MCF 10A (cell line): ENCODE measurements around the gene SCARF2. TPM values are rescaled to one million over a fixed set of nuclear protein-coding genes. Genes with fewer than 3 reads are reported as not detected.

Experiments
- BruUV-seq: library from RNA; stranded (reverse); fragments of 400-500 nt; replicated peaks from 2 replicates; lab custom pipeline; 2021; lab: Mats Ljungman, UMichigan
- CTCF ChIA-PET: fragments of 300-600 bp; sonication (Branson Sonifier 250); formaldehyde crosslinking; extraction: SDS; loops from one replicate; lab custom pipeline; 2021; ENCODE audit warnings: antibody characterized with exemption, inconsistent platforms; lab: Yijun Ruan, JAX
- POLR2A ChIA-PET: fragments of 300-600, 350-650 bp; sonication (Branson Sonifier 250); formaldehyde crosslinking; extraction: SDS; loops from one replicate; lab custom pipeline; 2020; ENCODE audit warnings: antibody characterized with exemption, inconsistent platforms; lab: Yijun Ruan, JAX
- DNase-seq: peaks from one replicate; pipeline ENCODE4 v3.0.0-alpha.2; 2018; ENCODE audit not compliant: unreplicated experiment
- H3K27ac Mint-ChIP-seq: one replicate; pipeline ENCODE4 v1.8.0; 2022; ENCODE audit warnings: mild to moderate bottlenecking, low read depth, mixed read lengths; ENCODE audit not compliant: unreplicated experiment
- H3K27me3 Mint-ChIP-seq: one replicate; pipeline ENCODE4 v1.8.0; 2022; ENCODE audit warnings: mixed read lengths; ENCODE audit not compliant: insufficient read depth, unreplicated experiment
- H3K36me3 Mint-ChIP-seq: one replicate; pipeline ENCODE4 v1.8.0; 2022; ENCODE audit warnings: mild to moderate bottlenecking, moderate library complexity, mixed read lengths; ENCODE audit not compliant: insufficient read depth, unreplicated experiment
- H3K4me1 Mint-ChIP-seq: one replicate; pipeline ENCODE4 v1.8.0; 2022; ENCODE audit warnings: mixed read lengths; ENCODE audit not compliant: insufficient read depth, unreplicated experiment
- H3K4me3 Mint-ChIP-seq: one replicate; pipeline ENCODE4 v1.8.0; 2022; ENCODE audit warnings: mild to moderate bottlenecking, moderate library complexity, mixed read lengths; ENCODE audit not compliant: unreplicated experiment
- H3K9me3 Mint-ChIP-seq: one replicate; pipeline ENCODE4 v1.8.0; 2022; ENCODE audit warnings: mixed read lengths; ENCODE audit not compliant: unreplicated experiment
- intact Hi-C: fragments of 100-400 bp; cut with micrococcal nuclease; formaldehyde crosslinking; loops from 2 replicates; pipeline ENCODE4 v1.14.1; 2022
- total RNA-seq: library from RNA; stranded (reverse); gene quantifications from 2 replicates; pipeline ENCODE4 v1.2.3, GENCODE V29; 2022
- TF ChIP-seq, protein P1 (sequence below): fragments of 200-600 bp; IDR thresholded peaks from one replicate; pipeline ENCODE4 v1.8.0; 2022; ENCODE audit warnings: antibody characterized with exemption, mild to moderate bottlenecking; ENCODE audit not compliant: unreplicated experiment

The SCARF2 gene
- total RNA-seq, 1 experiment from 2014 or later = 0.35 TPM

DNA sequence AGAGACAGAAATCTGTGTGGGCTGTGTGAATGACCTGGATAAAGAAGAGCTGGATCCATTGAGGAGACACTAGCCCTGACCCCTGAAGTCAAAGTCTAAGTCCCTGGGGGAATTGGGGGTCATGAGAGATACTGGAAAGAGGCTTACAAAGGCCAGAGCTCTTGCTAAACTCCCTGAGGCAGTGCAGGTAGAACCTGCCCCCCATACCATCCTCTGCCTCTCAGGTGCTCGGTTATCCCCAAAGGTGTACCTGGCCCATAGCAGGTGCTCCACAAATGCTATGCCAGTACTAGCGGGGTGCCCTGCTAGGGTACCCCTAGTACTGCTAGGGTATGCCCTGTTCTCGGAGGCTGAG is 19.1 kb upstream of the SCARF2 start:
- no peak overlapping the region for H3K27ac Mint-ChIP-seq
- POLR2A ChIA-PET = interaction anchor here (0.9 kb wide), 1 partner anchor 39 kb away, joined by 3 read pairs; no protein-coding TSS in a partner anchor
- H3K27me3 Mint-ChIP-seq = no peaks in the 10 kb centered on the region
- DNase-seq = no peak
- H3K9me3 Mint-ChIP-seq = no peaks in the 10 kb centered on the region
- H3K4me1 Mint-ChIP-seq = no peaks in the 10 kb centered on the region
- intact Hi-C loops = loop anchor here (1.0 to 2.0 kb wide), 2 partner anchors 38 to 300 kb away; no protein-coding TSS in a partner anchor
- TF ChIP-seq, protein P1, sequence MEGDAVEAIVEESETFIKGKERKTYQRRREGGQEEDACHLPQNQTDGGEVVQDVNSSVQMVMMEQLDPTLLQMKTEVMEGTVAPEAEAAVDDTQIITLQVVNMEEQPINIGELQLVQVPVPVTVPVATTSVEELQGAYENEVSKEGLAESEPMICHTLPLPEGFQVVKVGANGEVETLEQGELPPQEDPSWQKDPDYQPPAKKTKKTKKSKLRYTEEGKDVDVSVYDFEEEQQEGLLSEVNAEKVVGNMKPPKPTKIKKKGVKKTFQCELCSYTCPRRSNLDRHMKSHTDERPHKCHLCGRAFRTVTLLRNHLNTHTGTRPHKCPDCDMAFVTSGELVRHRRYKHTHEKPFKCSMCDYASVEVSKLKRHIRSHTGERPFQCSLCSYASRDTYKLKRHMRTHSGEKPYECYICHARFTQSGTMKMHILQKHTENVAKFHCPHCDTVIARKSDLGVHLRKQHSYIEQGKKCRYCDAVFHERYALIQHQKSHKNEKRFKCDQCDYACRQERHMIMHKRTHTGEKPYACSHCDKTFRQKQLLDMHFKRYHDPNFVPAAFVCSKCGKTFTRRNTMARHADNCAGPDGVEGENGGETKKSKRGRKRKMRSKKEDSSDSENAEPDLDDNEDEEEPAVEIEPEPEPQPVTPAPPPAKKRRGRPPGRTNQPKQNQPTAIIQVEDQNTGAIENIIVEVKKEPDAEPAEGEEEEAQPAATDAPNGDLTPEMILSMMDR = no peak
- no peak overlapping the region for H3K4me3 Mint-ChIP-seq
- H3K36me3 Mint-ChIP-seq = peaks cover 53% of the 10 kb centered on the region
- CTCF ChIA-PET = interaction anchor here (0.6 to 2.5 kb wide), 12 partner anchors 8 to 181 kb away, joined by 3 to 25 read pairs (median 4); no protein-coding TSS in a partner anchor
- no TSS peak for BruUV-seq

DNA sequence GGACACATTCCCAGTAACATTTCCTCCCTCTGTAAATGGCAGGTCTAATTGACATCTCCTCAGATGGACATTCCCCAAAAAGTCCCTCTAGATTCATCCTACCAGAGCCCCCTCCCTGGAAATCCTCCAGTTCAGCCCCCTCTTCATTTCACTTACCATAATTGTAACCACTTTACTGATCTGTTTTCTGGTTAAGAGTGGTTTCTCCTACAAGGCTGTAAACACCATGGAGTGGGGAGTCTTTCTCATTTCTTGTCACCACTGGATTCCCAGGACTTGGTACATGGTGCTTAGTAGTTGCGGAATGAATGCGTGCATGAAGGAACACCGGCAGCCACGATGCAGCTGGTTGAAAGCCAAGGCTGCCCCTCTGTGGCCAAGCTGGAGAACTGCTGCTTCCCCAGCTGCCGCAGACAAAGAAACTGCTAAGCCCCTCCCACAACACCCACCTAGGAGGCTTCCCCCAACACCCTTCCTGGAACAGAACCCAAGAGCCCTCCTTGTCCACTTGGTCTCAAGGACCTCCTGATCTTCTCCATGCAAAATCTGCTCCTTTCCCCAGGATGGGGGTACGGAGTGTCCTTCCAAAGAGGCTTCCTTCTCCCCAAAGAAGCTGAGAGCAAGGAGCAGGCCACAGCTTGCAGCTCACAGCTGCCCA is 18.6 kb upstream of the SCARF2 start:
- Mint-ChIP-seq H3K4me3 (no peak overlapping the region), H3K27ac (no peak overlapping the region), H3K36me3 (peaks cover 48% of the 10 kb centered on the region), H3K4me1 (no peaks in the 10 kb centered on the region), H3K9me3 (no peaks in the 10 kb centered on the region), H3K27me3 (no peaks in the 10 kb centered on the region)
- POLR2A ChIA-PET = interaction anchor here (0.9 kb wide), 1 partner anchor 39 kb away, joined by 3 read pairs; no protein-coding TSS in a partner anchor
- no TSS peak for BruUV-seq
- TF ChIP-seq, protein P1 = peak; percentile 55
- peak; percentile 63 for DNase-seq
- CTCF ChIA-PET = interaction anchor here (0.6 to 2.5 kb wide), 14 partner anchors 8 to 286 kb away, joined by 3 to 25 read pairs (median 3); no protein-coding TSS in a partner anchor
- intact Hi-C loops = loop anchor here (1.0 to 2.0 kb wide), 2 partner anchors 38 to 299 kb away; no protein-coding TSS in a partner anchor

DNA sequence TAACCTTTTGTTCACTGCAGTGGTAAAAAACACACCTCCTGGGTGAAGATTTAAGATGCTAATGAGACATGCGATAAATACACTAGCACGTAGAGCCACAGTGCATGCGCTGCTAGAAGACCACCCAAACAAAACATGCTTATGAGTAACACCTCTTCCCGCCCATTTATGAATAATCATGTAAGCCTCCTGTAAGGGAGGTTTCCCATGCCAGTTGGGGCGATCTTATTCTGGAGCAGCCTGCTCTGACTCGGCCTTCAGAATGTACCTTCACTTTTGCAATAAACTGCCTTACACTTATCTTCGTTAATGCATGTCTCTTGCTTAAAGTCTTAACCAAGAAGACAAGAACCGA is 18.1 kb upstream of the SCARF2 start:
- H3K27ac Mint-ChIP-seq = no peak overlapping the region
- POLR2A ChIA-PET = interaction anchor here (0.9 kb wide), 1 partner anchor 38 kb away, joined by 3 read pairs; no protein-coding TSS in a partner anchor

GRCh38 chr22:20453222-20453621 is 15.6 kb upstream of the SCARF2 start:
- no TSS peak for BruUV-seq
- TF ChIP-seq, protein P1 = no peak
- ChIA-PET POLR2A (no interaction called here), CTCF (interaction anchor here (2.3 kb wide), 1 partner anchor 35 kb away, joined by 11 read pairs; no protein-coding TSS in a partner anchor)
- no peak for DNase-seq
- H3K9me3 Mint-ChIP-seq = no peaks in the 10 kb centered on the region
- H3K27ac Mint-ChIP-seq = no peak overlapping the region
- H3K27me3 Mint-ChIP-seq = no peaks in the 10 kb centered on the region
- intact Hi-C loops = no loop called here
- peaks cover 41% of the 10 kb centered on the region for H3K36me3 Mint-ChIP-seq
- no peaks in the 10 kb centered on the region for H3K4me1 Mint-ChIP-seq
- H3K4me3 Mint-ChIP-seq = no peak overlapping the region

More for the DNA sequence above, 18.1 kb upstream of the SCARF2 start:
- H3K4me1 Mint-ChIP-seq = no peaks in the 10 kb centered on the region
- BruUV-seq = no TSS peak
- no peak overlapping the region for H3K4me3 Mint-ChIP-seq
- intact Hi-C loops = loop anchor here (1.0 to 2.0 kb wide), 2 partner anchors 37 to 299 kb away; no protein-coding TSS in a partner anchor
- CTCF ChIA-PET = interaction anchor here (0.6 to 2.5 kb wide), 10 partner anchors 12 to 287 kb away, joined by 3 to 25 read pairs (median 4); no protein-coding TSS in a partner anchor
- no peaks in the 10 kb centered on the region for H3K27me3 Mint-ChIP-seq
- peaks cover 43% of the 10 kb centered on the region for H3K36me3 Mint-ChIP-seq
- no peaks in the 10 kb centered on the region for H3K9me3 Mint-ChIP-seq
- TF ChIP-seq, protein P1 = no peak
- DNase-seq = no peak
